Stimulated activated CD8-positive, alpha-beta memory T cell treated with anti-CD3 and anti-CD28 coated beads, Interleukin-12 subunit alpha, Interleukin-12 subunit beta, amount 100 ng/mL, for 24 hours (primary cell): Measurements from ENCODE around the gene POLR2L.

ENCODE experiments used
- DNase-seq: peaks from one replicate; pipeline ENCODE4 v3.0.0-alpha.2; 2020; ENCODE audit errors: extremely low read depth

Gene POLR2L

GRCh38 chr11:842370-843002 lies at the start of gene POLR2L, which contains the start of gene TSPAN4:
TSS of gene POLR2L (minus strand) at chr11:842529. CDS start at chr11:842508, 21 bp downstream.
TSS of gene TSPAN4 (plus strand) at chr11:842852. CDS start at chr11:850305, 7,453 bp downstream.
- DNase-seq: peak; percentile 71

- DNase-seq: no peak
Observed at GRCh38 chr11:890794-891540, 48.6 kb upstream of the POLR2L start.

GRCh38 chr11:889687-890475 lies 47.6 kb upstream of the POLR2L start:
- DNase-seq: no peak

GRCh38 chr11:889257-889656 lies 46.9 kb upstream of the POLR2L start:
- no peak for DNase-seq

GRCh38 chr11:888310-889212 lies 46.2 kb upstream of the POLR2L start:
- DNase-seq: no peak

GRCh38 chr11:887589-887988 lies 45.3 kb upstream of the POLR2L start:
- no peak for DNase-seq

GRCh38 chr11:886568-886967 lies 44.2 kb upstream of the POLR2L start:
- DNase-seq: no peak

GRCh38 chr11:884578-885070 lies 42.3 kb upstream of the POLR2L start:
- no peak for DNase-seq

GRCh38 chr11:883527-883926 lies 41.2 kb upstream of the POLR2L start:
- DNase-seq: no peak

GRCh38 chr11:882596-882995 lies 40.3 kb upstream of the POLR2L start:
- DNase-seq: no peak

GRCh38 chr11:880447-880846 lies 38.1 kb upstream of the POLR2L start:
- DNase-seq: no peak

GRCh38 chr11:877565-877964 lies 35.2 kb upstream of the POLR2L start:
- peak; percentile 11 for DNase-seq

GRCh38 chr11:876545-876944 lies 34.2 kb upstream of the POLR2L start:
- no peak for DNase-seq

GRCh38 chr11:875769-876301 lies 33.5 kb upstream of the POLR2L start:
- no peak for DNase-seq

GRCh38 chr11:875203-875602 lies 32.9 kb upstream of the POLR2L start:
- no peak for DNase-seq

- no peak for DNase-seq
Observed at GRCh38 chr11:873706-874105, 31.4 kb upstream of the POLR2L start.

- no peak for DNase-seq
Observed at GRCh38 chr11:872799-873198, 30.5 kb upstream of the POLR2L start.

GRCh38 chr11:871472-871871 lies 29.1 kb upstream of the POLR2L start:
- DNase-seq: no peak

GRCh38 chr11:870418-870817 lies 28.1 kb upstream of the POLR2L start:
- no peak for DNase-seq

GRCh38 chr11:870127-870413 lies 27.7 kb upstream of the POLR2L start:
- no peak for DNase-seq

GRCh38 chr11:869399-870126 lies 27.2 kb upstream of the POLR2L start:
- no peak for DNase-seq
